K562 (cell line): ENCODE results near the gene DENND1A. TPM values are rescaled to one million over a fixed set of nuclear protein-coding genes. Genes with fewer than 3 reads are reported as not detected.

Experiments
- CCNT2 ChIP-seq: IDR thresholded peaks from 2 replicates; pipeline ENCODE4 v1.6.1; 2011; ENCODE audit warnings: borderline replicate concordance, low read depth, mild to moderate bottlenecking, moderate library complexity, mixed read lengths, low read length; ENCODE audit not compliant: insufficient read length; ENCODE audit errors: extremely low read depth
- EGR1 ChIP-seq: fragments of 450-650 bp; conservative IDR thresholded peaks from 2 replicates; pipeline ENCODE4 v1.6.1; 2017; ENCODE audit warnings: mild to moderate bottlenecking
- ETS1 ChIP-seq: conservative IDR thresholded peaks from 2 replicates; pipeline ENCODE4 v1.6.1; 2011; ENCODE audit warnings: low read depth, mild to moderate bottlenecking, low read length; ENCODE audit not compliant: control insufficient read depth
- KDM4B ChIP-seq, 2 experiments: fragments of 450-650 bp in 1 of 2; sonication (generic) in 1 of 2; IDR thresholded peaks; 2 replicates each; pipeline ENCODE4 v1.6.1; 2016 to 2017; ENCODE audit warnings: borderline replicate concordance in 2 of 2, antibody characterized with exemption in 1 of 2, low read depth in 1 of 2, mild to moderate bottlenecking in 1 of 2
- TSHZ1 ChIP-seq: fragments of 250-450 bp; sonication (Bioruptor Pico); IDR thresholded peaks from 2 replicates; pipeline ENCODE4 v1.4.0; 2020; ENCODE audit warnings: mild to moderate bottlenecking, moderate library complexity
- ZNF395 ChIP-seq: fragments of 200-800 bp; sonication (Bioruptor generic); IDR thresholded peaks from 2 replicates; pipeline ENCODE4 v1.6.1; 2017; ENCODE audit warnings: missing genetic modification characterization, missing compliant biosample characterization
- ZNF589 ChIP-seq: fragments of 200-800 bp; sonication (Bioruptor generic); IDR thresholded peaks from 2 replicates; pipeline ENCODE4 v1.6.1; 2016; ENCODE audit warnings: low read depth, missing genetic modification characterization, missing compliant biosample characterization
- polyA plus RNA-seq, 8 experiments: library from polyadenylated mRNA; depleted of rRNA in 4 of 8; stranded (reverse) in 5 of 8; unstranded in 3 of 8; fragments of >200 nt; fragmentation: Nextera tagmentation in 2 of 8; fragmentation: Illumina TruSeq in 1 of 8; extraction: Ambion mirVana in 2 of 8; extraction: Trizol in 1 of 8; gene quantifications; 2 replicates each; pipeline versions ENCODE4 v1.2.1 to v1.2.3, GENCODE V29; 2011 to 2014; ENCODE audit warnings: inconsistent platforms in 1 of 8, missing spikeins in 1 of 8
- total RNA-seq, 7 experiments: library from RNA; depleted of rRNA in 6 of 7; stranded (reverse); fragments of >200 nt in 6 of 7; fragmentation: Illumina TruSeq in 2 of 7; extraction: Trizol in 2 of 7; gene quantifications; 2 replicates each; pipeline versions ENCODE4 v1.2.1 to v1.2.3, GENCODE V29; 2011 to 2021; ENCODE audit warnings: low replicate concordance in 1 of 7

The DENND1A gene
- total and polyA plus RNA-seq, 9 of the 15 experiments (the other 6 are each of a cell fraction or from before 2014, with no cell fraction given): 7.6 to 29.5 (median 15.7) TPM

GRCh38 chr9:123929870-123930831, at the start of gene DENND1A (continued):
- TF ChIP-seq TSHZ1 (CRISPR knock-in tag) (no peak), ZNF589 (peak; percentile 65), ETS1 (peak; percentile 79), KDM4B (IDR thresholded peaks at IDR 0.05; ENCODE audit: borderline replicate concordance in 2 of 2, low read depth in 1 of 2) (no peak), EGR1 (peak; percentile 17), ZNF395 (CRISPR knock-in tag) (peak; percentile 85; the same call in 1 of the 2 replicates), CCNT2 (peak; percentile 63)
- TF ChIP-seq, all 486 proteins: peak for 58
